Activated gamma-delta T cell treated with Interleukin-2 at 50 U/mL for 16 hours (primary cell): ENCODE data around the gene RETN.
A peak's percentile ranks its signal among the peaks of the same experiment; 100 is the strongest.

Experiments
- DNase-seq: peaks from one replicate; pipeline ENCODE4 v3.0.0-alpha.2; 2020

Gene RETN

GRCh38 chr19:7661744-7662538 is 6.9 kb upstream of the RETN start:
- DNase-seq, result no peak

- no peak for DNase-seq
Measured at GRCh38 chr19:7662657-7663056, 6.2 kb upstream of the RETN start.

- no peak for DNase-seq
Measured at GRCh38 chr19:7663706-7664105, 5.1 kb upstream of the RETN start.

GRCh38 chr19:7665076-7665475 is 3.8 kb upstream of the RETN start:
- DNase-seq, result no peak

GRCh38 chr19:7669641-7670040 is 792 bp downstream of the RETN start:
- DNase-seq, result no peak

- DNase-seq, result no peak
Measured at GRCh38 chr19:7670150-7670783, 1.4 kb downstream of the RETN start.

- no peak for DNase-seq
Measured at GRCh38 chr19:7670790-7671189, 1.9 kb downstream of the RETN start.

GRCh38 chr19:7672522-7672921 is 3.7 kb downstream of the RETN start:
- no peak for DNase-seq

- DNase-seq, result no peak
Measured at GRCh38 chr19:7674010-7675005, 5.5 kb downstream of the RETN start.

- no peak for DNase-seq
Measured at GRCh38 chr19:7676376-7676775, 7.5 kb downstream of the RETN start.

- no peak for DNase-seq
Measured at GRCh38 chr19:7676854-7677253, 8.0 kb downstream of the RETN start, which contains the start of gene MCEMP1. Gene MCEMP1 (plus strand): TSS chr19:7677090. CDS start chr19:7677121, 31 bp downstream.

GRCh38 chr19:7677669-7678311 is 8.9 kb downstream of the RETN start:
- DNase-seq, result no peak

GRCh38 chr19:7678971-7679751 is 10.3 kb downstream of the RETN start:
- peak; percentile 47 for DNase-seq

- no peak for DNase-seq
Measured at GRCh38 chr19:7679771-7680605, 11.1 kb downstream of the RETN start.

- DNase-seq, result peak; percentile 82
Measured at GRCh38 chr19:7680606-7681339, 11.9 kb downstream of the RETN start, which contains the start of gene TRAPPC5. Gene TRAPPC5 (plus strand): TSS chr19:7680833. CDS start chr19:7682254, 1,421 bp downstream.

GRCh38 chr19:7681340-7682174 is 12.7 kb downstream of the RETN start:
- DNase-seq, result peak; percentile 80

GRCh38 chr19:7682175-7682855 is 13.5 kb downstream of the RETN start:
- no peak for DNase-seq
